Activated CD8-positive, alpha-beta memory T cell treated with anti-CD3 and anti-CD28 coated beads for 1 hour (primary cell): ENCODE data around the gene IFIH1.
A peak's percentile ranks its signal among the peaks of the same experiment; 100 is the strongest.

ENCODE experiments used
- DNase-seq, 2 donors: peaks; one replicate each; pipeline ENCODE4 v3.0.0-alpha.2; 2020; ENCODE audit warnings: low read depth in 1 of 2; ENCODE audit errors: extremely low read depth in 1 of 2

The IFIH1 gene

GRCh38 chr2:162318328-162319180, at the start of gene IFIH1:
Gene IFIH1 (minus strand): TSS chr2:162318684. CDS start chr2:162318307, 377 bp downstream.
- DNase-seq: peak; percentile 38 to 49

- no peak for DNase-seq
Measured at GRCh38 chr2:162365392-162365791, 46.9 kb upstream of the IFIH1 start.

- DNase-seq: no peak
Measured at GRCh38 chr2:162344617-162344950, 26.1 kb upstream of the IFIH1 start.

DNA sequence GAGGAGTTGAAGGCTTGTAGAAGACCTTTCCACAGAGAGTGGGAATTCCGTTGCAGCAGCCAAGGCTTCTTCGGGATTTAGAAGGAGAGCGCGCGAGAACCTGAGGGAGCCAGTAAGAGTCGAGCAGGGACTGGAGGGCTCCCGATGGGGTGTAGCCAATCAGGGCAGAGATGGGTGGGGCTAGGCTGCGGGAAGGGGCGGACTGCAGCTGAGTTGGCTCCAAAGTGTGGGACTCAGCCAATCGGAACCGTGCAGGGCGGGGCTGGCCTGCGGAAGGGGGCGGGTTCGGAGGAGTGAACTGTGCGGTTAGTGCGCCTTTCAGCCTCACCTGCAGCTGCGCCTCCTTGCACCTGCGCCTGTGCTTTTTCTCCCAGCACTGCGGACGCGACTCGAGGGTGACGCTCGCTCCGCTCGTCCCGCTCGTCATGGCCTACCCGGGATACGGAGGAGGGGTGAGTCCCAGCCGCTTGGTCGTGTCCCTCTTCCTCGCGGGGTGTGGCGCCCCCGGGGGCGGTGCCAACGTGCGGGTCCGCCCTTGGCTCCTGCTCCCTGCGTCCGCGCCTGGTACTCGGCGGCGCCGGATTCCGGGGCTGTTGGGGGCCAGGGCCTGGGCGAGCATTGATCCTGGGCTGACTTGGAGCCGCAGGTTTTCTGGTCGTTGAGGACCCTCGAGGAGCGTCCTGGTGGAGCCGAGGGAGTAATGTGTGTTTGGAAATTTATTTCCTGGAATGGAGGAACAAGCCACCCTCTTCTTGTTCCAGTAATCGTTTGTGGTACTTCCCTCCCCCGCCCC, 25.5 kb upstream of the IFIH1 start, which contains the start of gene GCA:
GCA (plus strand) TSS at position 309 of the 793 bp plus-strand sequence; CDS start at position 426, 117 bp downstream.
- peak; percentile 92 to 95 for DNase-seq

DNA sequence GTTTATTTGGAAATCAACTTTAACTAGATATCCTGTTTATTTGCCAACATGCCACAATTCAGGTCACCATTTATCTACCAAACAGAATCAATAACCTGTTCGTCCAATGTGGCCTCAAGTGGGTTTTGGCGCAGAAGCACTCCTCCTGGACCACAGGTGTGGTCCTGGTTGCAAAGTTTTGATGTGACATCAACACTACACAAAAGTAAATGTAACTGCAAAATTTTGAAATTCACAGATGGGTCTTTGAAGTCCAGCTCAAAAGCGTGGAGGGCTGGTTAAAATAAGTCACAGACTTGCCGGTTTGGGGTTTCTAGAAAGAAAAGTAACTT, 25.0 kb upstream of the IFIH1 start:
- DNase-seq: no peak

DNA sequence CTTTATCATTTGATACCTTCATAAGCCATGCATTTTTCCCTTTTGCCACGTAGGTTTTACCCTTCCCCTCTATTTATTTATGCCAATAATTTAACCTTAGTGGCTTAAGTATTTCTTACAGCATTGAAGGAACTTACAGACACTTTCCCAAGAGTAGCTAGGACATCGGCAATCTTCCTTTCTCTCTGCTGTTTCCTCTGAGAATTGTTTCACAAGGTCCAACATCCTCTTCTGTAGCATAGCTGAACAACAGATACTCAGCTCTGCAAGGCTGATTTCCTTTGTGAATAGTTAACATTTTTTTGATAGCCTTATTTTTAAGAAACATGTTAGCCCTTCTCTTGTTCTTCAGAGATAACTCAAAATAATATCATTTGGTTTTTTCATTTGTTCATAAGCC, 24.4 kb upstream of the IFIH1 start:
- DNase-seq: no peak

DNA sequence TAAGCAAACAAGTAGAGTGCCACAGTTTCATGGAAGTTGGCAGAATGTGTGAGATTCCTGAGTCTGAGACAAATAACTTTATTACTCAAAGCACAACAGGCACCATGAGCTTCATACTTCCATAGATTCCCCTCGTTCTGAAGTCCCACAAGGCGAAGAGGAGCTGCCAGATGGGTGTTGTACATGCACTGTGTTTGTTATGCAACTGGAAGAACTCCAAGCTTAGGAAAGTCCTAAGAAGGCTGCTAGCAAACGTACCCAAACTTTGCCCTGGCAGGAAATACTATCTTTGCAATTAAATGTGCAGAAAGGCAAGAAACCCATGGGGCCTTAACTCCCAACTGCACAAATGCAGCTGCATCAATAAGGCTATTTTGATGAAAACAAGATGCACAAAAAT, 23.8 kb upstream of the IFIH1 start:
- DNase-seq: no peak

- no peak for DNase-seq
Measured at GRCh38 chr2:162340822-162341221, 22.3 kb upstream of the IFIH1 start.

- no peak for DNase-seq
Measured at GRCh38 chr2:162337868-162338267, 19.4 kb upstream of the IFIH1 start.

DNA sequence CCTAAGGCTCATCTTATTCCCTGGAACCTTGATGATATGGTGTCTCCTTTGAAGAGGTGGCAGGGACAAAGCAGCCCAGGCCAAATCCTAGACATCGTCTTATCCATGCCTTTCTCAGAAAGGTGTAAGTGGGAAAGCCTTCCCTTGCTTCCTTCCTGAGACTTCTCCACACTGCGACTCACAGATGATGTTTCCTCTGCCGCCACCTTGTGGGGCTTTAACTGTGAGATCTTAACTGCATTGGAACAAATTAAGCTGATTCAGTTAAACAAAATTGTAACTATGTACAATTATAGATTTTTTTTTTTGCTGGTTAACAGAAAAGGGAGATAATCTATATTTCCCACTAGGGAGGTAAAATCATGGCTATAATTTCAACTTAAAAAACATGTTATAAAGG, 15.5 kb upstream of the IFIH1 start:
- no peak for DNase-seq

- DNase-seq: no peak
Measured at GRCh38 chr2:162330881-162331280, 12.4 kb upstream of the IFIH1 start.

DNA sequence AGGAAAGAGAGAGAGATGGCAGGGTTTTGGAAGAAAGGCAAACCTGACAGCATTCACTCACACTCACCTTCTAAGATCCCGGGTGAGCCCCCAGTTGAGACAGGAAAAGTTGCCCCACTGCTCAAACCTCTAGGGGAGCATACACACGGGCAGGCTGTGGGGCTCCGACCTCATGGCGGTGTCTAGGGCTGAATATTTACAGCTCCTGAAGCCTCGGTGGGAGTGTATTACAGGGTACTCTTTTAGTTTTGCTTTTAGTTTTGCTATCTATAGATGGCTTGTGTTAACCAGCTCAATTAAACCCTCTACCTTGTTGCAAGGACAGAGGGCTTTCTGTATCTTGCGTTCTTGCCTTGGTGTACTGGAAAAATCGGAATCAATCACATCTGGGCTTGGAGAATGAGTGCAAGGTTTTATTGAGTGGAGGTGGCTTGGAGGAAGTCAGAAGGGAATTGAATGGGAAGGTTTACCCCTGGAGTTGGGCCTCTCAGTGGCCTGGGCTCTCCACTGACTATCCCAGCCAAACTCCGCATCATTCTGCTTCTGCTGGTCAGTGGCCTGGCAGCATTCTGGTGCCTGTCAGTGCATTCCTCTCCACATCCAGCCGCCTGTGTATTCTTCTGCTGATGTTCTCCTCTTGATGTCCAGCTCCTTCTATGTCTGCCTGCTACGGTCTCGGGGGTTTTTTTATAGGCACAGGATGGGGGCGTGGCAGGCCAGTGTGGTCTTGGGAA, 10.1 kb upstream of the IFIH1 start:
- DNase-seq: no peak

GRCh38 chr2:162327806-162328205, 9.3 kb upstream of the IFIH1 start:
- no peak for DNase-seq

DNA sequence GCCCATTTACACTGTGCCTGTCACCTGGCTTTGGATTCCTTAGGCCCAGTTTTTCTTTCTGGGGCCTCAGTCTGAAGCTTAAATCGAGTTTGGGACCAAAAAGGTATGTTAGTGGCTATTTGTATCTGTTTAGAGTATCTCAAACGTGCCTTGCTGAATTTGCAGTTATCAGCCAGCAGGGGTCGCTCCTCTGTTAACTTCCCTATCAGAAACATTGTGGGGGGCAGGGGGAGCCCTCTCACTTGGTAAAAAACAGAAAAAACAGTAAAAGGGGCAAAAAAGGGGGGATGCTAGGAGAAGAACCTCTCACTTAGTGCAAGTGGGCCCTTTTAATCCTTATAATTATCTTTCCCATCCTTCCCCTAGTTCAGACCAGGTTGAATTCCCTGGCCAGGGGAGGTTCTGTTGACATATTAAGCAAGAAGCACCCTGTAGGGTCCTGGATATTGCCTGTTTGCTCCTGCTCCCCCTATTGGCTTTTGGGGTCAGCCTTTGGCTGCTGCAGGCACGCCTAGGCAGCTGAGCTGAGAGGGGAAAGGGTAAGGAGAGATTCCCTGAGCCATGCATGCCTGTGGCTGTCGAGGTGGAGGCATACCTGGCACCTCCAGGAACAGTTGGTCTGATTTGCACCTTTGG, 8.8 kb upstream of the IFIH1 start:
- DNase-seq: no peak

GRCh38 chr2:162324953-162325352, 6.5 kb upstream of the IFIH1 start:
- no peak for DNase-seq

DNA sequence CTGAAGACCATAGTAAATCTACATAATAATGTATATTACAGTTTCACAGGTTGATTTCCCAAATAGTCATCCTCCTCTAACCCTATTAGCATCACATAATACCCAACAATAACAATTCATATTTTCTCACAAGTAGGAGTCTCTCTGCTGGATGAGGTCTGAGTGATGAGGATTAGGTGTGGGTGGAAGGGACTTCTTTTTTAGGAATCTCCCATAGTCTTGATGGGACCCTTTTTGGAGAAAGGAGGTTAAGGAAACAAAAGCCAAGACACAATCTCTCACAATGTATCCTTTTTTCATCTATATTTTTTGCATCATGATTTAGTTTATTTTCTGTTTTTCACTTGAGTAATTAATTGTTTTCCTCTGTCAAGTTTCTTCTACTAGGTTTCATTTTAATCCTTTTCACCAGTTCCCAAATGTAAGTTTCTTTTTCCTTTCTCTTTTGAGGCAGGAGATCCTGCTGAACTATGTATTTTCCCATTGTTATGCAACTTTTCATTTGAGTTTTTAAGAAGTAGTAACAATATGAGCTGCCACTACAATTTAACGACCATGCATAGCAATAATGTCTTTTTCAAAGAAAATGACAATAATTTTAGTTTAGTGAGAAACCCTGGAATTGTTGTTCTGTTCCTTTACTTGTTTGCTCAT, 2.5 kb upstream of the IFIH1 start:
- no peak for DNase-seq

DNA sequence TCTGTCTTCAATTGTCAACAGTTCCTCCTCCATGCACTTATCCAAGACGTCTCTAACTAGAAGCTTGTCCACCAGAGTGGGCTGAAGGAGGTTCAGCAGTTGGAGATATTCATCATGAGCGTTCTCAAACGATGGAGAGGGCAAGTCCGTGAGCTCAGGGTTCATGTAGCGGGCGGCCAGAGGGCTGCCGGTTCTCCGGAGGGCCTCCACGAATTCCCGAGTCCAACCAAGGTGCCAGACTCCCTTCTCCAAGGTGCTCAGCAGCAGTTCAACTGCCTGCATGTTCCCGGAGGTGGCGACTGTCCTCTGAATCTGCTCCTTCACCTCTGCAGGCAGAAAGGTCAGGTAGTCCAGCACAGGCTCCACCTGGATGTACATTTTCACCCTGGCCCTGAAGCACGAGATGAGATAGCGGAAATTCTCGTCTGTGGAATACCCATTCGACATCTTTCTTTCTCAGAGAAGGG, 590 bp downstream of the IFIH1 start:
- no peak for DNase-seq

- no peak for DNase-seq
Measured at GRCh38 chr2:162317058-162317742, 1.3 kb downstream of the IFIH1 start.

- DNase-seq: no peak
Measured at GRCh38 chr2:162316590-162316989, 1.9 kb downstream of the IFIH1 start.

GRCh38 chr2:162315938-162316337, 2.5 kb downstream of the IFIH1 start:
- DNase-seq: no peak
